Glutamatergic neuron (in vitro differentiated cells): Measurements from ENCODE around the gene ARHGAP45. TPM values are rescaled to one million over a fixed set of nuclear protein-coding genes. Genes with fewer than 3 reads are reported as not detected.
"Not testable (repeated sequence)": the region's sequence is repeated elsewhere in the genome, so short reads cannot be mapped to it uniquely, and the experiment has no call there.

Experiments
- DNase-seq: peaks from one replicate; pipeline ENCODE4 v3.0.0; 2022
- H3K27ac Mint-ChIP-seq: one replicate; pipeline ENCODE4 v1.8.0; 2020; ENCODE audit warnings: mild to moderate bottlenecking, mixed read lengths, inconsistent platforms; ENCODE audit not compliant: unreplicated experiment
- H3K27me3 Mint-ChIP-seq: one replicate; pipeline ENCODE4 v1.8.0; 2020; ENCODE audit warnings: mild to moderate bottlenecking, moderate library complexity, mixed read lengths, inconsistent platforms; ENCODE audit not compliant: unreplicated experiment
- H3K36me3 Mint-ChIP-seq: one replicate; pipeline ENCODE4 v1.8.0; 2020; ENCODE audit warnings: mild to moderate bottlenecking, mixed read lengths, inconsistent platforms; ENCODE audit not compliant: unreplicated experiment
- H3K4me1 Mint-ChIP-seq: one replicate; pipeline ENCODE4 v1.8.0; 2020; ENCODE audit warnings: mild to moderate bottlenecking, low read depth, mixed read lengths, inconsistent platforms; ENCODE audit not compliant: unreplicated experiment
- H3K4me3 Mint-ChIP-seq: one replicate; pipeline ENCODE4 v1.8.0; 2020; ENCODE audit warnings: mild to moderate bottlenecking, mixed read lengths, inconsistent platforms; ENCODE audit not compliant: unreplicated experiment
- H3K9me3 Mint-ChIP-seq: one replicate; pipeline ENCODE4 v1.8.0; 2020; ENCODE audit warnings: mild to moderate bottlenecking, moderate library complexity, mixed read lengths, inconsistent platforms; ENCODE audit not compliant: unreplicated experiment
- CTCF ChIP-seq: fragments of 200-600 bp; sonication (generic); IDR thresholded peaks from one replicate; pipeline ENCODE4 v1.5.0; 2021; ENCODE audit not compliant: partially characterized antibody, unreplicated experiment
- total RNA-seq: library from RNA; stranded (reverse); fragmentation: NEBNext Ultra II Directional; extraction: Animal tissue kit (Norgen Biotek cat#: 25700); gene quantifications from one replicate; pipeline ENCODE4 v1.2.1, GENCODE V29; 2021; ENCODE audit not compliant: unreplicated experiment

The ARHGAP45 gene
- total RNA-seq, 1 donor from 2014 or later: 1.7 TPM

- peaks cover 7% of the 10 kb centered on the region for H3K4me1 Mint-ChIP-seq
- H3K27me3 Mint-ChIP-seq: peaks cover 13% of the 10 kb centered on the region
- peaks cover 7% of the 10 kb centered on the region for H3K9me3 Mint-ChIP-seq
- H3K36me3 Mint-ChIP-seq: no peaks in the 10 kb centered on the region
- DNase-seq: no peak
- H3K4me3 Mint-ChIP-seq: peak overlapping the region; percentile 93
- no peak for TF ChIP-seq CTCF
- H3K27ac Mint-ChIP-seq: peak overlapping the region; percentile 78
Observed at GRCh38 chr19:1019980-1020867, 46.7 kb upstream of the ARHGAP45 start.

GRCh38 chr19:1020868-1021425, 46.0 kb upstream of the ARHGAP45 start, which contains the start of gene TMEM259:
TSS of gene TMEM259 (minus strand) at chr19:1021123. CDS start at chr19:1020996, 127 bp downstream.
- TF ChIP-seq CTCF: no peak
- Mint-ChIP-seq H3K4me3 (peak within 1 kb of the TSS; percentile 93), H3K9me3 (peaks cover 7% of the 10 kb centered on the region), H3K27me3 (peaks cover 13% of the 10 kb centered on the region), H3K27ac (peak within 1 kb of the TSS; percentile 95), H3K4me1 (peaks cover 5% of the 10 kb centered on the region), H3K36me3 (no peaks in the 10 kb centered on the region)
- DNase-seq: peak; percentile 97

DNA sequence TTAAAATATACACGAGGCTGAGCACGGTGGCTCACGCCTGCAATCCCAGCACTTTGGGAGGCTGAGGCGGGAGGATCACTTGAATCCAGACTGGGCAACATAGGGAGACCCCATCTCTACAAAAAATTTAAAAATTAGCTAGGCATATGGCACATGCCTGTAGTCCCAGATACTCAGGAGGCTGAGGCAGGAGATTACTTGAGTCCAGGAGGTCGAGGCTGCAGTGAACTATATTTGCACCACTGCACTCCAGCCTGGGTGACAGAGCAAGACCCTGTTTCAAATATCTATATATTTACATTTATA, 43.1 kb upstream of the ARHGAP45 start:
- H3K4me3 Mint-ChIP-seq, DNase-seq, H3K9me3 Mint-ChIP-seq, H3K4me1 Mint-ChIP-seq, H3K27ac Mint-ChIP-seq, H3K36me3 Mint-ChIP-seq: not testable (repeated sequence)
- peaks cover 13% of the 10 kb centered on the region for H3K27me3 Mint-ChIP-seq

DNA sequence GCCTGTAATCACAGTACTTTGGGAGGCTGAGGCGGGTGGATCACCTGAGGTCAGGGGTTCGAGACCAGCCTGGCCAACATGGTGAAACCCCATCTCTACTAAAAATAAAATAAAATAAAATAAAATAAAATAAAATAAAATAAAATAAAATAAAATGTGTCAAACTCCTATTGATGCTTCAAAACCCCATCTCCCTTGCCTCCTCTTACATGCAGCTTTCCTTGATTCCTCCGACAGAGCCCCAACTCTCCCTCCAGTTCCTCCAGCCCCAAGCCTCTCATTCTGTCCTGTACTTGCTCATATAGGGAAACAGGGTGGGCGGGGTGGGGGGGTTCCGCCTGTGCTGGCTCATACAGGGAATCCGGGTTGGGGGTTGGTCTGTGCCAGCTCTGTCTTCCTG, 41.9 kb upstream of the ARHGAP45 start:
- H3K27me3 Mint-ChIP-seq: peaks cover 15% of the 10 kb centered on the region
- not testable (repeated sequence) for H3K36me3 Mint-ChIP-seq, DNase-seq, H3K4me1 Mint-ChIP-seq, H3K27ac Mint-ChIP-seq, H3K4me3 Mint-ChIP-seq, H3K9me3 Mint-ChIP-seq

- H3K9me3 Mint-ChIP-seq: peaks cover 5% of the 10 kb centered on the region
- no peaks in the 10 kb centered on the region for H3K4me1 Mint-ChIP-seq
- no peaks in the 10 kb centered on the region for H3K36me3 Mint-ChIP-seq
- peaks cover 9% of the 10 kb centered on the region for H3K27me3 Mint-ChIP-seq
- peak; percentile 81 for DNase-seq
- H3K4me3 Mint-ChIP-seq: peak within 1 kb of the TSS; percentile 83
- H3K27ac Mint-ChIP-seq: no peak within 1 kb of the TSS
- TF ChIP-seq CTCF: no peak
Observed at GRCh38 chr19:1025960-1026782, 40.8 kb upstream of the ARHGAP45 start, which contains the start of gene CNN2. TSS of gene CNN2 (plus strand) at chr19:1026608. CDS start at chr19:1026662, 54 bp downstream.
